Measurements from ENCODE around the gene MGST1.
"Not testable (repeated sequence)": the region's sequence is repeated elsewhere in the genome, so short reads cannot be mapped to it uniquely, and the experiment has no call there.

MGST1 gene

GRCh38 chr12:16392846-16393535 lies 45.5 kb downstream of the MGST1 start:
- no peak overlapping the region for H3K27ac ChIP-seq
- TF ChIP-seq, protein P1, sequence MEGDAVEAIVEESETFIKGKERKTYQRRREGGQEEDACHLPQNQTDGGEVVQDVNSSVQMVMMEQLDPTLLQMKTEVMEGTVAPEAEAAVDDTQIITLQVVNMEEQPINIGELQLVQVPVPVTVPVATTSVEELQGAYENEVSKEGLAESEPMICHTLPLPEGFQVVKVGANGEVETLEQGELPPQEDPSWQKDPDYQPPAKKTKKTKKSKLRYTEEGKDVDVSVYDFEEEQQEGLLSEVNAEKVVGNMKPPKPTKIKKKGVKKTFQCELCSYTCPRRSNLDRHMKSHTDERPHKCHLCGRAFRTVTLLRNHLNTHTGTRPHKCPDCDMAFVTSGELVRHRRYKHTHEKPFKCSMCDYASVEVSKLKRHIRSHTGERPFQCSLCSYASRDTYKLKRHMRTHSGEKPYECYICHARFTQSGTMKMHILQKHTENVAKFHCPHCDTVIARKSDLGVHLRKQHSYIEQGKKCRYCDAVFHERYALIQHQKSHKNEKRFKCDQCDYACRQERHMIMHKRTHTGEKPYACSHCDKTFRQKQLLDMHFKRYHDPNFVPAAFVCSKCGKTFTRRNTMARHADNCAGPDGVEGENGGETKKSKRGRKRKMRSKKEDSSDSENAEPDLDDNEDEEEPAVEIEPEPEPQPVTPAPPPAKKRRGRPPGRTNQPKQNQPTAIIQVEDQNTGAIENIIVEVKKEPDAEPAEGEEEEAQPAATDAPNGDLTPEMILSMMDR (IDR thresholded peaks at IDR 0.05), result no peak
- TF ChIP-seq ZFX (IDR thresholded peaks at IDR 0.05; ENCODE audit: borderline replicate concordance), result no peak

- TF ChIP-seq, protein P1 (IDR thresholded peaks at IDR 0.05), result no peak
- TF ChIP-seq ZFX (IDR thresholded peaks at IDR 0.05; ENCODE audit: borderline replicate concordance), result no peak
Measured at GRCh38 chr12:16399101-16399500, 51.7 kb downstream of the MGST1 start.

GRCh38 chr12:16401835-16402234 lies 54.4 kb downstream of the MGST1 start:
- not testable (repeated sequence) for H3K27ac ChIP-seq

More at GRCh38 chr12:16399101-16399500, 51.7 kb downstream of the MGST1 start:
- no peak overlapping the region for H3K27ac ChIP-seq

DNA sequence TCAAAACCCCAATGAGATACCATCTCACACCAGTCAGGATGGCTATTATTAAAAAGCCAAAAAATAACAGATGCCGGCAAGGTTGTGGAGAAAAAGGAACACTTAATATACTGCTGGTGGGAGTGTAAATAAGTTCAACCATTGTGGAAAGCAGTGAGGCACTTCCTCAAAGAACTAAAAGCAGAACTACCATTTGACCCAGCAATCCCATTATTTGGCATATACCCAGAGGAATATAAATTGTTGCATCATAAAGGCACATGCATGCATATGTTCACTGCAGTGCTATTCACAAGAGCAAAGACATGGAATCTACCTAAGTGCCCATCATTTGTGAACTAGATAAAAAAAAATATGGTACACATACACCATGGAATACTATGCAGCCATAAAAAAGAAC lies 59.9 kb downstream of the MGST1 start:
- TF ChIP-seq, protein P1 (IDR thresholded peaks at IDR 0.05), result no peak
- TF ChIP-seq ZFX (IDR thresholded peaks at IDR 0.05; ENCODE audit: borderline replicate concordance), result no peak
- no peak overlapping the region for H3K27ac ChIP-seq

All from 22Rv1 (cell line).